Measurements from ENCODE around the gene CNTNAP5. TPM values are rescaled to one million over a fixed set of nuclear protein-coding genes. Genes with fewer than 3 reads are reported as not detected.

Gene CNTNAP5
- total and polyA plus RNA-seq, 9 of the 15 experiments (the other 6 are each of a cell fraction or from before 2014, with no cell fraction given), result not detected

DNA sequence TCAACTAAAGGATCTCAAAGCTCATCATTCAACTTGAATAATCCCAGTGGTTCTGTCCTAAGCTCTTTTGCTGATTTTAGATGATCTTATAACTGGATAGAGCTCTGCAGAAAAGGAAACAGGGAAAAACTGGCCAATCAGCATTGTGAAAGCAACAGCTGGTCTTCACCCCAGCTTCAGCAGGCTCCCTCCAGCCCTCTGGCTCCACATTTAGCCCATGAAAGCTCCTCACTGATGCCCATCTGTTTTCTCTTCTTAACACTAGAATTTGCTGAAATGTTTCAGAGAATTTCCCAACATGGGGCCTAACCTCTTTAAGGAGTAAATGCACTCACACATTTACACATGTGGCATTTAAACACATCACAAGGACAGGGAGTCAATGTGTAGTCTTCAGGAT is 223.3 kb downstream of the CNTNAP5 start:
- Histone ChIP-seq H3K27me3 (ENCODE audit: control insufficient read depth in 2 of 2, insufficient read depth in 2 of 2, low read length in 2 of 2) (no peaks in the 10 kb centered on the region), H3K4me3 (no peak overlapping the region), H3K27ac (ENCODE audit: extremely low read depth, low read depth, low read length) (no peak overlapping the region), H3K9me1 (ENCODE audit: control insufficient read depth, insufficient read depth, low read length) (no peaks in the 10 kb centered on the region), H4K20me1 (replicated peaks; ENCODE audit: control insufficient read depth, insufficient read depth, low read length) (no peaks in the 10 kb centered on the region), H3K9me3 (replicated peaks; ENCODE audit: control insufficient read depth, insufficient read depth, low read depth, low read length) (0 out of 2 replicates have a peak, but pooled peaks cover 1% of the 10 kb centered on the region), H3K9ac (ENCODE audit: insufficient read depth in 1 of 2, low read depth in 2 of 2, low read length in 2 of 2) (no peak overlapping the region), H3K4me1 (replicated peaks in 1 of 2; ENCODE audit: control insufficient read depth in 2 of 2, insufficient read depth in 2 of 2, low read length in 2 of 2) (no peaks in the 10 kb centered on the region), H2AFZ (ENCODE audit: low read depth, low read length) (no peak overlapping the region), H3K36me3 (ENCODE audit: control insufficient read depth, insufficient read depth, low read length) (no peaks in the 10 kb centered on the region), H3K4me2 (ENCODE audit: insufficient read depth, low read length) (no peak overlapping the region), H3K79me2 (ENCODE audit: control insufficient read depth, insufficient read depth, low read length) (no peaks in the 10 kb centered on the region)
- no peak for FAIRE-seq
- ChIA-PET CTCF (ENCODE audit: low intra/inter-chr PET ratio) (no interaction called here), POLR2A (no interaction called here)
- no peak for DNase-seq (ENCODE audit: extremely low read depth in 1 of 4, low spot score in 3 of 4)
- no peak for TF ChIP-seq MEF2A (IDR thresholded peaks at IDR 0.05; ENCODE audit: control insufficient read depth, low read depth, low read length)
- TF ChIP-seq ZNF551 (CRISPR knock-in tag; IDR thresholded peaks at IDR 0.05), result no peak
- TF ChIP-seq, protein P1, sequence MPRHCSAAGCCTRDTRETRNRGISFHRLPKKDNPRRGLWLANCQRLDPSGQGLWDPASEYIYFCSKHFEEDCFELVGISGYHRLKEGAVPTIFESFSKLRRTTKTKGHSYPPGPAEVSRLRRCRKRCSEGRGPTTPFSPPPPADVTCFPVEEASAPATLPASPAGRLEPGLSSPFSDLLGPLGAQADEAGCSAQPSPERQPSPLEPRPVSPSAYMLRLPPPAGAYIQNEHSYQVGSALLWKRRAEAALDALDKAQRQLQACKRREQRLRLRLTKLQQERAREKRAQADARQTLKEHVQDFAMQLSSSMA (CRISPR knock-in tag; IDR thresholded peaks at IDR 0.05), result no peak
- no peak for TF ChIP-seq KLF10 (CRISPR knock-in tag; IDR thresholded peaks at IDR 0.05)
- no peak for TF ChIP-seq LCOR (CRISPR knock-in tag; IDR thresholded peaks at IDR 0.05)
- TF ChIP-seq, protein P2, sequence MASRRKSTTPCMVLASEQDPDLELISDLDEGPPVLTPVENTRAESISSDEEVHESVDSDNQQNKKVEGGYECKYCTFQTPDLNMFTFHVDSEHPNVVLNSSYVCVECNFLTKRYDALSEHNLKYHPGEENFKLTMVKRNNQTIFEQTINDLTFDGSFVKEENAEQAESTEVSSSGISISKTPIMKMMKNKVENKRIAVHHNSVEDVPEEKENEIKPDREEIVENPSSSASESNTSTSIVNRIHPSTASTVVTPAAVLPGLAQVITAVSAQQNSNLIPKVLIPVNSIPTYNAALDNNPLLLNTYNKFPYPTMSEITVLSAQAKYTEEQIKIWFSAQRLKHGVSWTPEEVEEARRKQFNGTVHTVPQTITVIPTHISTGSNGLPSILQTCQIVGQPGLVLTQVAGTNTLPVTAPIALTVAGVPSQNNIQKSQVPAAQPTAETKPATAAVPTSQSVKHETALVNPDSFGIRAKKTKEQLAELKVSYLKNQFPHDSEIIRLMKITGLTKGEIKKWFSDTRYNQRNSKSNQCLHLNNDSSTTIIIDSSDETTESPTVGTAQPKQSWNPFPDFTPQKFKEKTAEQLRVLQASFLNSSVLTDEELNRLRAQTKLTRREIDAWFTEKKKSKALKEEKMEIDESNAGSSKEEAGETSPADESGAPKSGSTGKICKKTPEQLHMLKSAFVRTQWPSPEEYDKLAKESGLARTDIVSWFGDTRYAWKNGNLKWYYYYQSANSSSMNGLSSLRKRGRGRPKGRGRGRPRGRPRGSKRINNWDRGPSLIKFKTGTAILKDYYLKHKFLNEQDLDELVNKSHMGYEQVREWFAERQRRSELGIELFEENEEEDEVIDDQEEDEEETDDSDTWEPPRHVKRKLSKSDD (conservative IDR thresholded peaks at IDR 0.05; ENCODE audit: low read length), result no peak
- TF ChIP-seq, protein P3, sequence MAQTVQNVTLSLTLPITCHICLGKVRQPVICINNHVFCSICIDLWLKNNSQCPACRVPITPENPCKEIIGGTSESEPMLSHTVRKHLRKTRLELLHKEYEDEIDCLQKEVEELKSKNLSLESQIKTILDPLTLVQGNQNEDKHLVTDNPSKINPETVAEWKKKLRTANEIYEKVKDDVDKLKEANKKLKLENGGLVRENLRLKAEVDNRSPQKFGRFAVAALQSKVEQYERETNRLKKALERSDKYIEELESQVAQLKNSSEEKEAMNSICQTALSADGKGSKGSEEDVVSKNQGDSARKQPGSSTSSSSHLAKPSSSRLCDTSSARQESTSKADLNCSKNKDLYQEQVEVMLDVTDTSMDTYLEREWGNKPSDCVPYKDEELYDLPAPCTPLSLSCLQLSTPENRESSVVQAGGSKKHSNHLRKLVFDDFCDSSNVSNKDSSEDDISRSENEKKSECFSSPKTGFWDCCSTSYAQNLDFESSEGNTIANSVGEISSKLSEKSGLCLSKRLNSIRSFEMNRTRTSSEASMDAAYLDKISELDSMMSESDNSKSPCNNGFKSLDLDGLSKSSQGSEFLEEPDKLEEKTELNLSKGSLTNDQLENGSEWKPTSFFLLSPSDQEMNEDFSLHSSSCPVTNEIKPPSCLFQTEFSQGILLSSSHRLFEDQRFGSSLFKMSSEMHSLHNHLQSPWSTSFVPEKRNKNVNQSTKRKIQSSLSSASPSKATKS (CRISPR knock-in tag; IDR thresholded peaks at IDR 0.05), result no peak
- TF ChIP-seq ZNF584 (CRISPR knock-in tag; IDR thresholded peaks at IDR 0.05; ENCODE audit: low read depth), result no peak
- TF ChIP-seq ELF4 (CRISPR knock-in tag; IDR thresholded peaks at IDR 0.05), result no peak
- TF ChIP-seq ZNF239 (CRISPR knock-in tag; IDR thresholded peaks at IDR 0.05), result no peak
- in situ Hi-C loops (cut with MboI) (no loop called here), intact Hi-C loops (cut with micrococcal nuclease) (no loop called here)
- BruUV-seq (replicated peaks), result no TSS peak
- no peak for ATAC-seq

Data from K562 (cell line).